Coronary artery (tissue), 2 donors: ENCODE results near the gene KIF20A.

Experiments
- DNase-seq: peaks from one replicate; pipeline ENCODE4 v3.0.0-alpha.2; 2017; ENCODE audit warnings: low spot score
- H3K27ac ChIP-seq, 2 donors: fragments of 200-600 bp; sonication (generic); one replicate each; pipeline ENCODE4 v1.5.1; 2016 to 2019
- H3K4me3 ChIP-seq: fragments of 200-600 bp; sonication (generic); 2 replicates; pipeline ENCODE4 v1.5.1; 2016; ENCODE audit warnings: mild to moderate bottlenecking, moderate library complexity
- TF ChIP-seq, protein P1 (sequence below): fragments of 200-600 bp; sonication (generic); IDR thresholded peaks from one replicate; pipeline ENCODE4 v1.5.1; 2019; ENCODE audit warnings: antibody characterized with exemption

The KIF20A gene

GRCh38 chr5:138163721-138164120 is 15.2 kb upstream of the KIF20A start:
- TF ChIP-seq, protein P1, sequence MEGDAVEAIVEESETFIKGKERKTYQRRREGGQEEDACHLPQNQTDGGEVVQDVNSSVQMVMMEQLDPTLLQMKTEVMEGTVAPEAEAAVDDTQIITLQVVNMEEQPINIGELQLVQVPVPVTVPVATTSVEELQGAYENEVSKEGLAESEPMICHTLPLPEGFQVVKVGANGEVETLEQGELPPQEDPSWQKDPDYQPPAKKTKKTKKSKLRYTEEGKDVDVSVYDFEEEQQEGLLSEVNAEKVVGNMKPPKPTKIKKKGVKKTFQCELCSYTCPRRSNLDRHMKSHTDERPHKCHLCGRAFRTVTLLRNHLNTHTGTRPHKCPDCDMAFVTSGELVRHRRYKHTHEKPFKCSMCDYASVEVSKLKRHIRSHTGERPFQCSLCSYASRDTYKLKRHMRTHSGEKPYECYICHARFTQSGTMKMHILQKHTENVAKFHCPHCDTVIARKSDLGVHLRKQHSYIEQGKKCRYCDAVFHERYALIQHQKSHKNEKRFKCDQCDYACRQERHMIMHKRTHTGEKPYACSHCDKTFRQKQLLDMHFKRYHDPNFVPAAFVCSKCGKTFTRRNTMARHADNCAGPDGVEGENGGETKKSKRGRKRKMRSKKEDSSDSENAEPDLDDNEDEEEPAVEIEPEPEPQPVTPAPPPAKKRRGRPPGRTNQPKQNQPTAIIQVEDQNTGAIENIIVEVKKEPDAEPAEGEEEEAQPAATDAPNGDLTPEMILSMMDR, result no peak
- no peak overlapping the region for H3K4me3 ChIP-seq
- no peak for DNase-seq
- no peak overlapping the region for H3K27ac ChIP-seq

- Histone ChIP-seq H3K27ac (no peak overlapping the region), H3K4me3 (no peak overlapping the region)
- TF ChIP-seq, protein P1, result no peak
- no peak for DNase-seq
Measured at GRCh38 chr5:138169124-138169523, 9.8 kb upstream of the KIF20A start.

DNA sequence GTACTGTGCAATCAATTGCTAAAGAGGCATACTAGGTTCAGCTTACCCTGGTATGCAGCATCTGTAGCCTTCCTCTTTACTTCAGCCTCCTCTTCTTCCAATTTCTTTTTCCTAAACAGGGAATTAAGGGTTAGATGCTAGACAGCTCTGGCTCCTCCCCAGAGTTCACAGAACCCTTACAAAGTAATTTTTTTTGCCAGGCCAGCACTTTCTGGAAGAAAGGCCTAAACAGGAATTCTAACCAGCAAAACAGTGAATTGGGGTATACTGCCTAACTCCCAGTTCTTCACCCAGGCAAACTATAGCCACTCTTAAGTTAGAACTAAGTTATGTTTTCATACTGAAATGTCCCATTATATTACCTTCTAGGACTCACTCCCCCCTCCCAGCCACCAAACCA is 8.6 kb upstream of the KIF20A start:
- Histone ChIP-seq H3K4me3 (no peak overlapping the region), H3K27ac (no peak overlapping the region)
- TF ChIP-seq, protein P1, result no peak
- no peak for DNase-seq

DNA sequence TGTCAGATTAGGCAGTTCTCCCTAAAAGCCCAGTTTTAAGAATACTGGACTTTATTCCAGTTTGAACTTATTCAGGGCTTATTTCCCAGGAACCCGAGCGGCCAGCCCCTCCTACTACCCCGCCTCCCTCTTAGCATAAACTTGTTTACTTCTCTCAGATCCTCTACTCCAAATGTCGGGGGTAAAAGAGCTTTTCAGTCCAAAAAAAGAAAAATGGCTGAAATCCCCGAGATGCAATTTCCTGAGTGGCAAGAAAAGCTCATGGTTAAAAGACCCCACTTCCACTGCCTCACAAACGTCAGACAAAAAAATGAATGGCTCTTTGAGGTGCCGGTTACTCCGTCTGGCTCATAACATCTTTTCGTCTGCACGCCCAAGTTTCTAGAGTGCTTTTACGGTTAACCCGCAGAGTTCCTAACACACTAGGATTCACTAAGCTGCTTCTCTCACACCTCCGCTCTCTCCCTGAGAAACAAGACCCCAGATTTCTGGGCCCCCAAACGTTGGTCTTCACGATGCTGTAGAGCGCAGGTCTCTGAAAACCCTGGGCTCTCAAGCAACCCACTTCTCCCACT is 884 bp upstream of the KIF20A start:
- Histone ChIP-seq H3K27ac (peak overlapping the region; percentile 76 to 88), H3K4me3 (peak overlapping the region; percentile 88)
- TF ChIP-seq, protein P1, result no peak
- no peak for DNase-seq

- H3K27ac ChIP-seq, result no peak overlapping the region
- no peak for DNase-seq
- peak overlapping the region; percentile 88 for H3K4me3 ChIP-seq
- TF ChIP-seq, protein P1, result no peak
Measured at GRCh38 chr5:138179277-138179857, 455 bp downstream of the KIF20A start.

DNA sequence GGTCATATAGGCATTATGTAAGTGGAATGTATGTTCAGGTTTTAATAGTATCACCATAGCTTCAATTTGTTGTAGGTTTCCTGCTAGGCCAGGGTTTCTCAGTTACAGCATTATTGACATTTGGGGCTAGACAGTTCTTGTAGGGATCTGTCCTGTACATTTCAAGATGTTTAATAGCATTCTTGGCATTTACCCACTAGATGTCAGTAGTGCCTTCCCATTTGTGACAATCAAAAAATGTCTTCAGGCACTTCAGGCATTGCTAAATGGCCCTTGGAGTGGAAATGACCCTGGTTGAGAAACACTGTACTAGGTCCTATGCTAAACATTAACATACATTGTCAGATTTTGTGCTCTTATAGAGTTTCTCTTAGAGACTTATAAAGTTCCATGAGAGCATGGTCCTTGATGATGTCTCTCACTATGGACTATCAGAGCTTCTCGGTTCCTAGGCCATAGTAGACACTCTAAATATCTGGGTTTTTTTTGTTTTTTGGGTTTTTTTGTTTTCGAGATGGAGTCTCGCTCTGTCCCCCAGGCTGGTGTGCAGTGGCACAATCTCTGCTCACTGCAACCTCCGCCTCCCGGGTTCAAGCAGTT is 1.4 kb downstream of the KIF20A start:
- H3K4me3 ChIP-seq, result no peak overlapping the region

More for the DNA sequence above, 1.4 kb downstream of the KIF20A start:
- no peak for DNase-seq
- TF ChIP-seq, protein P1, result no peak
- H3K27ac ChIP-seq, result no peak overlapping the region
